GM19239 (cell line): Measurements from ENCODE around the gene GUCY1A1.
A peak's percentile ranks its signal among the peaks of the same experiment; 100 is the strongest.

ENCODE experiments used
- DNase-seq: peaks from one replicate; pipeline ENCODE4 v3.0.0; 2011; ENCODE audit warnings: low spot score; ENCODE audit not compliant: insufficient read length
- FAIRE-seq: peaks from 2 replicates; lab custom pipeline; 2011; peaks lifted over from hg19 to GRCh38; lab: Jason Lieb, UNC

GUCY1A1 gene

DNA sequence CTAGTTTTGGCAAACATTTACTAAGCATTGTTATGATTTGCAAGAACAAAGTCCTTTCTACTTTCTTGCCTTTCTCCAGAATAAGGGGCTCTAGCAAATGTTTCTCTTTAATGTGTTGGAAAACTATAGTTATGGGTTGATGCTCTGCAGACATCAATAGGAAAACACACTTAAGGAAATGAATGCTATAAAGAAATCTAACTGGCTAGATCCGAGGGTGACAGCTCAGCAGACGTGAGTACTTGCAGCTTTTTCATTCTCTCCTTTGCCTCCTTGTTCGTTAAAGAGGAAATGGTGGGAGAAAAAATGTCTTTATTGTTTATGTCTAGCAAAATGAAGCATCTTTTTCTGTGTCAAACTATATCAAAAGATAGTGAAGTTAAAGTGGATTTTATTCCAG is 98.5 kb downstream of the GUCY1A1 start:
- DNase-seq (no peak), FAIRE-seq (no peak)

- DNase-seq (no peak), FAIRE-seq (no peak)
These were observed 100.0 kb downstream of the GUCY1A1 start for GRCh38 chr4:155766622-155767021.

DNA sequence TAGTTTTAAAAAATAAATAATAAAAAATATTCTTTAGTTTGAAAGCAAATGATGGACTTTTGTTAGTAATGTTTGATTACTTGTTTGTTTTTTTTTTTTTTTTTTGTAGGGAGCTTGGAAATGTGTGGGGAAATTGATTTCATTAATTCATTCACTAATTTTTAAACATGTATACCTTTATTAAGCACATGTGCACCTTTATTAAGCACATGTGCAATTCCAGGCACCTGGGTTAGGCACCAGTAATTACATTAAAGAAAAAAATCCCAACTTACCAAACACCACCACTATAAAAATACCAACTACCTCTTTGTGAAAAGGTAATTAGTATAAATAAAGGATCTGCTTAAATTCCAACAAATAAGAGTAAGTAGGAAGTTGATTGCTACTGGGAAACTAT is 101.7 kb downstream of the GUCY1A1 start:
- DNase-seq (no peak), FAIRE-seq (no peak)

DNA sequence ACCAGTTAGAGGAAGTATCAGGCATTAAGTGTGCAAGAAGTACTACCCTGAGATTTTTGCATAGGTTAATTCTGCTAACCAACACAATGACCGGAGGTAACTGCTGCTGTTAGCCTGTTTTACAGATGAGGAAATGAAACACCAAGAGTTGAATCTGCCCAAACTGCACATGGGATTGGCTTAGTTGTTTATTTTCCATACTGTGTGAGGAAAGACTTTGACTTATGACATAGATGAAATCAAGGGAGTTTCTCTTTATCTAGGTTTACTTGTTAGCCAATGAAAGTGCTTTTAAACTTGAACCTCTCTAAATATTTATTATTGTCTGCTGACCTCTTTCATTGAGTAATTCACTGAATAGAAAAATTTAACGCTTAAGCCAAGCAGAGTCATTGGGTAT is 102.4 kb downstream of the GUCY1A1 start:
- no peak for DNase-seq
- FAIRE-seq, result peak; percentile 83

- no peak for DNase-seq
These were observed 106.0 kb downstream of the GUCY1A1 start for GRCh38 chr4:155772459-155773195.

GRCh38 chr4:155773196-155773800 is 106.7 kb downstream of the GUCY1A1 start:
- no peak for FAIRE-seq
- no peak for DNase-seq

More at GRCh38 chr4:155772459-155773195, 106.0 kb downstream of the GUCY1A1 start:
- no peak for FAIRE-seq

DNA sequence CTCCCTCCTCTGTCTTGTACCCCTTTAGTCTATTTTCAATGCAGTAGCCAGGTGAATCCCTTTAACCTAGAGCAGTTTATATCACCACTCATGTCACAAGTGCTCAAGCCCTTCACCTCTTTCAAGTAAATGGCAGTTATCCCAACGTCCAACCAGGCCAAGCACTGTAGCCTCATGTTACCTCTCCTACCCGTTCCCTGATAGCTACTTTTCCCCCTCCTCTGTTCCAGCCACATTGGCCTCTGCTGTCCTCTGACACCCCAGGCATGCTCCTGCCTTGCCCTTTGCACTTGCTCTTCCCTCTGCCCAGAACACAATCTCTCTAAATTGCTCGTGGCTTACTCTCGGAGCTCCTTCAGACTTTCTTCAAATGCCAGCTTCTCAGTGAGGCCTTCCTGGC is 107.4 kb downstream of the GUCY1A1 start:
- DNase-seq, result no peak
- FAIRE-seq, result no peak

GRCh38 chr4:155777971-155778735 is 111.5 kb downstream of the GUCY1A1 start:
- no peak for DNase-seq
- no peak for FAIRE-seq

- DNase-seq (no peak), FAIRE-seq (peak; percentile 45)
These were observed 114.1 kb downstream of the GUCY1A1 start for GRCh38 chr4:155780775-155781174.

- no peak for DNase-seq
- no peak for FAIRE-seq
These were observed 114.7 kb downstream of the GUCY1A1 start for GRCh38 chr4:155781249-155781831.
